NCI-H82 (cell line): ENCODE measurements around the gene STMP1.

Experiments used
- DNase-seq: peaks from one replicate; lab custom pipeline; 2025; lab: John Stamatoyannopoulos, UW

STMP1 gene

DNA sequence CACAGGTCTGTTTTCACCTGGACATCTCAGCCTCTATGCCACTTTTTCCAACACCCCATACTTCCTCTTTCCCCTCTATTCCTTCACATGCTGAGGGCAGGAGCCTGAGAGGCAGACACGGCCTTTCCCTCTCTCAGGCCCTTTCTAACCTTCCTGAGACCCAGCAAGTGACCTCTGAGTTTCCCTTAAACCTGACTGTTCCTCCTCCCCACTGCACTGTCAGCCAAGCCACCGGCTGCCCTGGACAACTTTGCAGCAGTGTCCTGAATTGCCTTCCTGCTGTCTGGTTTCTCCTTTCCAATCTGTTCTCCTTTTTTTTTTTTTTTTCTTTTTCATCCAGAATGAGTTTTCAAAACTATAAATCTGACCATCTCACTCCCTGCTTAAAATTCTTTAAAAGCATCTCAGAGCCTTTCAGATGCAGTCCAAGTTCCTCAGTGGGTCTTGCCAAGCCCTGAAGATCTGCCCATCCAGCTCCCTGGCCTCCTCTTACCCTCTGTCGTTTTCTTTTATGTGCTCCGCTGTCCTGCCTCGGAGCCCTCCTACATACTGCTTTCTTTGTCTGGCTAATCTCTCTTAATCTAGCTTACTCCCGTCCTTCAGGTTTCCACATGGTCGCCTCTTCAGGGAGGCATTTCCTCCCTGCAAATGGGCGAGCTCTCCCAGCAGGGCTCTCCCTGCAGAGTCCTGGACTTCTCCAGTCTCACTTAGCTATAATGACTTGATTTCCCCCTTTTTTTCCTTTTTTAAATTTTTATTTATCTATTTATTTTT, 35.1 kb downstream of the STMP1 start:
- peak; percentile 84 for DNase-seq

DNA sequence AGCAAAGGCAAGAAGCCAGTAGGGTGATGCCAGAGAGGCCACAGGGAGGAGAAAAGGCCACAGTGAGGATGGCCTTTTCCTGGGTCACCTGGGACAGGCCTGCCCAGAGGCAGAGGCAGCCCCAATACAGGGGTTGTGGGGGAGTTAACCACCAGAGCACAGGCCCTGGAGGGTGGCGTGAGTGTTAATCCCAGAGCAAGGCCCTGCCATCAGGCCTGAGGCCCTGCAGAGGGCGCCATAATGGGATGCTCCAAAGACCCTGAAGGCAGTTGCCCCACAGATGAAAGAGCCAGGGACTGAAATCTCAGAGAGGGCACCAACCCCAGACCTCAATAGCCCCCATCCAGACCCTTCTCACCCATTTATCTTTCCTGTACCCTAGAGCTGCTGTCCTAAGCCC, 41.8 kb downstream of the STMP1 start:
- peak; percentile 25 for DNase-seq

DNA sequence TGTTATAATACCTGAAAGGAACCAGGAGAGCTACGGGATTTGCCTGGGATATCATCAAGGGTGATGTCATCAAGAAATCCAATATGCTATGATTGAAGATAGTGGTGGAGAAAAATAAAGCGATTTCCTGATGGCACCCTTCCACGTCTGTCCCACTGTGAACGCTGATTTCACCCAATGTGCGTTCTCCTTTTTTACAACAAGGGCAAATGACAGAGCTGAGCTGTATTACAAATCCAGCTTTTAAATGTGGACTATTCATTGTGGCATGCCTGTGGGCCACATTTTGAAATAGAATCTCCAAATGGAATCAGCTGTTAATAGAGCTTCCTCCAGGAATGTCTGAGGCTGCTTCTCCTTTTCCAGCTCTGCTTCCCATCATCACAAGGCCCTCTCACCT, 42.4 kb downstream of the STMP1 start:
- no peak for DNase-seq

DNA sequence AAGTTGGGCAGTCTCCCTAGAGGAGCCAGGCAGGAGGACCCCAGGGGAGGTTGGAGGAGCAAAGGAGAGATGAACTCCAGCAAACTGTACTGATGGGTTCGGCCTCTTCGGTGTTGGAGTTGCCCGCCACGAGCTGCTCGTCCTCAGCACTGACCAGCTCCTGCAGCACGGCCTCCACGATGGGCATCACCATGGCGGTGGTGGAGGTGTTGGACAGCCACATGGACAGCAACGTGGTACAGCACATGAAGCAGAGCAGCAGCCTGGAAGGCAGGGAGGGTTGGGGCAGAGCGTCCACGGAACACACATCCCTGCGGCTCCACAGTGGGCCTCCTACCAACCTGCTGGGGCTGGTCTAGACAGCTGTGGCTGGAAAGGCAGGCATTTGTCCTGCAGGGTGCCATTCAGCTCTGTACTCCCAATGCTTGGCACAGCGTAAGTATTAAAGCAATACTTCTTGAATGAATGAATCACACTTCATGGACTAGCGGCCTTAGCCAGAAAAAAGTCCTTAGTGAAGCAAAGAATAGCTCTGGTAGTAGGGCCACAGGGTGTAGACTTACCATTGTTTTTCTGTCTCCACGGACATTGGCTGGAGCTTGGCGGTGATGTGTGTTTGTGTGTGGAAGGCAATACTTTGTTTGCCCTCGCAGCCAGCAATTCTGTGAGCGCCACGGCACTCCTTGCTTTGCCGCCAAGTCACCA, 43.9 kb downstream of the STMP1 start:
- DNase-seq, result no peak

DNA sequence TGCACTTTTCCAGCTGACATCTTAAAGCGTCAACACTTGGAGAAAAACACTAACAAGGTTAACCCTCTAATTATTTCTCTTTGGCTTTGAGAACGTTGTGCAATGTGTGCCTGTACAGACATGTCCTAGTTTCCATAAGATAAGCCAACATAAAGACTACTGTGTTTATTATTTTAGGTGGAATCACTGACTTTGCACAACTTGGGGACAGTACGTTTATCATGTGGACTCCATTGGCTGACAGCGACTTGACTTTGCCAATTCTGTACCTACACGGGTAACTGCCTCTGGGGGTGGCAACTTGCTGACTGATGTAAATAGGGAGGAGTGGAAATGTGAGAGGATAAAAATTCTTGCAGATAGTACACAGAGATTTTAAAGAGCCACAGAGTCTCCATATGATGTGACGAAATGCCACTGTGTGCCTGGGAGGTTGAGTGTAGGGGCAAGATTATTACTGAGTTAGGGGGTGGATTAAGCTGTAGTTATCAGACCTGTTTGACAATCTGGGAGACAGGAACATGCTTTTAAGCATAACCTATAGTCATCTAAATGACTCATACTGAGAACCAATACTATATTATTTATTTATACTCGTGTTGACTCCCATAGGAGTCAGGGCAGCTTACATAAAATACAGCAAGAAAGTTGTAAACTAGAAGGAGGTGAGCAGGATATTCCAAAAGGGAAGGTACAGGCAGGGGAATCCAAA, 44.7 kb downstream of the STMP1 start:
- no peak for DNase-seq

DNA sequence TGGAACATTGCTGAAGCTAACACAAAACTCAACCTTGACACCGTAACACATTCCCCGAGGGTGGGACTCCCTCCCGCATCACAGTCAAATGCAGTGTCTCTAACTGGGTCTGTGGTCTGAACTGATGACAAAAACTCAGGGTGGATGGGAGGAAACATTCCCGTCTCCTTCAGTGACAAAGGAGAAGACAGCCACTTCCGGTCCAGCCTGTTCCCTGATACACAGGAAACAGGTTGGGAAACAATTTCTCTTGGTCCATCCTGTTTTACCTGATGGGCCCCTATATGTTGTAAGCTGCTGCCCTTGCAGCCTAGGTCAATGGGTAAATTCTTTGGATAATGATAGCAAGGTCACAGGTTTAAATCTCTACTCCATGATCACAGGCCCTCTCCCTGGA, 45.3 kb downstream of the STMP1 start:
- DNase-seq, result no peak

DNA sequence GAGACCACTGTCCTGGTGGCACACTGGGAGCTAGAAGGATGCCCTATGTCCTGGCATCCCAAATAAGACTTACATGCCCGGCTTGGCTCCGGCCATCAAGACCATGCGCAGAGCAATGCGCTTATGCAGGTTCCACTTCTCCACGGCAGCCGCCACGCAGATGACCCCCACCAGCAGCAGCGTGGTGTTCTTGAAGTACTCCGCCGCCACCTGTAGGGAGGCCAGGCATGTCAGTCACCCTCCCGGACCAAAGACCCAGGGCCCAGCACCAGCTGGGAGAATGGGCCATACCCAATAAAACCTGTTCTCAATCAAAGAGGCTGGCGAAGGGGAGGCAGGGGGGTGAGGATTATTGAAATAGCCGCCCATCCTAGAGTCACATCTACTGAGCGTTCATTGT, 45.7 kb downstream of the STMP1 start:
- DNase-seq, result peak; percentile 12

DNA sequence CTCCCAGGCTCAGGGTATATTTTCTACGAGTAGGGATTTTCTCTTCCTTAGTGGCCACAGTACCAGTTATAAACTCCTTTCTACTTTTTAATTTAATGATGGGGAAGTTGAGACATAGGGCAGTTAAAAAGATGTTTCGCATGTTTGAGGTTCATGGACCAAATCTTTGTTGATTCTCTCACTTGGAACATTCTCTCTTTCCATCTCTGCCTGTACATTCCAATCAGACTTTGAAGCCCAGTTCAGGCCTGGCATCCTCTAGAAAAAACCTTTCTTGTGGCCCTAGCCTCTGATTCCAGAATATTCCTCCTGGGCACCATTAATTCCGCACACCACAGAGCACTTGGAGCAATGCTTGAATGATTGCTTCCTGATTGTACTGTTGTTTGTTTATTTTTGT, 47.2 kb downstream of the STMP1 start:
- no peak for DNase-seq

DNA sequence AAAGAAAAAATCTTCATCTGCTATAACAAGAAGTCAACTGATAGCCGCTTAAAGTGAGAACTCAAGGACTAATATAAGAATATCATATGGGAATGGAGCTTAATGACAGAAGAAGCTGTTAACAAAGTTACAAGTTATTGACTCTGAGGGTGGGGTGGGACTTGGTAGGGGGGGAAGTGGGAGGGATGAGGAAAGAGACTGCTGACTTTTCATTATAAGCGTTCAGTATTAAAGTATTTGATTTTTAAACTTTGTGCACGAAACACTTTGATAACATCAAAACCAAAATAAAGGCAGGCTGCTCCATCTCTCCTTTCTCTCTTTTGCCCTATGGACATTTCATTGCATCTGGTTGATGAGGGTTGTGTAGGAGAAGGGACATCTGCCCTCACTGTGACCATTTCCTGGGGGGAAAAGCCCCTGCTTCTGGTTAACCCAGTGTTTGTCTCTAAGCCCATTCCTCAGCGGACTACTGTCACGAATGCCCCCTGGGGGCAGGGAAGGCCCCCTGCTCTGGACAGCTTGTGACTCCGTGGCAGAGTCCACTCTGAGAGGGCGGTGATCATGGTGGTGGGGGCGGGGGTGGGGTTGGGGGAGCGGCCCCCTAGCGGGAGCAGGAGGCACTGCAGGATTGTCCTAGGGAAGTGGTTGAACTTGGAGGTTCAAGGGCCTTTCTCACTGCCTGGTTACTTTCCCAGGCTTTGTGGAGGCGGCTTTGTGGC, 48.3 kb downstream of the STMP1 start:
- DNase-seq, result peak; percentile 47

DNA sequence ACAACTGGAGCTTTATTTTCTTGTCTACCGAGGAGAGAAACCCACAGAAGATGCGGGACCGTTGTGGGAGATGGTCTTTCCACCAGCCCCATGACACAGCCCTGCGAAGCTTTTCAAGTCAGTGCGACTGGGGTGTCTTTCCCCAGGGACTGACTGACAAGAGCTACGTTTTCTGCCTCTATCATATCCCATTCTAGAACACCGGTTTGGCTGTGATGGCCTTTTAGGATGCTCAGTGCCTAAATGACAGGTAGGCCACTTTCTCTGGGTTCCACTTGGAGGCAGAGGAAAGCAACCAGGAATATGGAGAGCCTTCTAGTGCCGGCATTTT, 48.8 kb downstream of the STMP1 start:
- no peak for DNase-seq

DNA sequence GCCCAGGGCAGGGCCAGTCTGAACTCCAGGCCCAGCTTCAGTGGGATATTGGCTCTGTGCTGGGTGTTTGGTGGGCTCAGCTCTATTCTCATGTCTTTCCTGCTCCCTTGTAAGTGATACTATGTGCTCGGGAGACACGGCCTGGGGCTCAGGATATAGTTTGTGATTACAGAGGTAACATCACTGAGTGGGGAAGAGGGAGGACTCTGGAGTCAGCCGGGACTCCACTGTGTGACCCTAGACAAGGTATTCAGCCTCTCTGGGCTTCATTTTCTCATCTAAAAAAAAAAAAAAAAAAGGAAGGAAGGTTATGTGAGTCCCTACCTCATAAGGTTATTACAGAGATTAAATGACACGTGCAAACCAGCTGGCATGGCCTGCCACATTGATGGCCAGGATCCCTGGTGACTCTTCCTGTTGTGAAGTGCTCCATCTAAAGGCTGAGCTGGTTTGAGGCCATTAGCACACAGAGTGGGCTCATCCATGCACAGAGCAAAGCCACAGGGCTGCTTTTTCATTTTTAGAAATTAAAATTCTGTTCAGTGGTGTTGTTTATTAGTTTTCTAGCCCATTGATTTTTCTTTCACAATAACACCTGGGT, 50.0 kb downstream of the STMP1 start:
- DNase-seq, result peak; percentile 51

DNA sequence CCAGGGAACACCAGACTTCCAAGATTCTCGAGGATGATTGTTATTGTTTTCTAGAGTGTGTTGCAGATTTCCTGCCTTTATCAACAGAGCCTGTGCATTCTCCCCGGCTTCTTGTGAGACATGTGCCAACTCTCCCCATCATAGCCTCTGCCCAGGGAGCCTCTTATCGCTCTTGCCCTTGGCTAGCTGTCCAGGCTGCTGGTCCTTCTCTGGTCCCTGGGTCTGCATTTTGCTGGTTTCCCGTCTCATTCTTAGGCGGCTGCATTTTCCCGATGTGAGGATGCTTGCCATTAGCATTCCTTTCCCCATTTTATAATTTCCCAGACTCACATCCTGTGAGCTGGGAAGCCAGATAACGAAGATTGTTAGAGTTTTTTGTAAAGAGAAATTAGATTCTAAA, 50.5 kb downstream of the STMP1 start:
- DNase-seq, result no peak

DNA sequence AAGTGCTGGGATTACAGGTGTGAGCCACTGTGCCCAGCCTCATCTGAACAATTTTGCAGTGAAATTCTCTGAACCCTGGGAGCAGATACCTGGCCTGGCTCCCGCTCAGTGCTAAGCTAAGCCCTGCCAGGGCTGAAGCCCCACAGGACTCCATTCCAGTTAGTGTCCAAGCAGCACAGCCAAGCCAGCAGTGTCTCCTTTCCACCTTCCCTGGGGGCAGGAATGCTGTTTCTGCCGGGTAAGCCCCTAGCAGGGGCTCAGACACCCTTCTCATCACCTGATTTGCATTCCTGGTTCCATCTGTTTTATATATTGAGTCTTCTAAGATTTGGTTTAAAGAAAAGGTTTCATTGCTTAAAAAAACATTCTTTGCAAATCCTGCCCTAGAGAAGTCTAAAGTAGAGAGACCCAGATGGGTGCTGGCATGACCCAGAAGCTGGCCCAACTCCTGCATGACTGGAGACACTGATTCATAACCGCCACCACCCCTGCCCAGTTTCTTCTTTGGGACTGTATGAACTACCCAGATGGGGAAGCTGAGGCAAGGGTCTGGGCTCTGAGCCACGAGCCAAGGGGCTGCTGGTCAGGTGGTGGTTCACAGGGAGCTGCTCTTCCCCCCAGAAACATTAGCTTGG, 51.6 kb downstream of the STMP1 start:
- no peak for DNase-seq

DNA sequence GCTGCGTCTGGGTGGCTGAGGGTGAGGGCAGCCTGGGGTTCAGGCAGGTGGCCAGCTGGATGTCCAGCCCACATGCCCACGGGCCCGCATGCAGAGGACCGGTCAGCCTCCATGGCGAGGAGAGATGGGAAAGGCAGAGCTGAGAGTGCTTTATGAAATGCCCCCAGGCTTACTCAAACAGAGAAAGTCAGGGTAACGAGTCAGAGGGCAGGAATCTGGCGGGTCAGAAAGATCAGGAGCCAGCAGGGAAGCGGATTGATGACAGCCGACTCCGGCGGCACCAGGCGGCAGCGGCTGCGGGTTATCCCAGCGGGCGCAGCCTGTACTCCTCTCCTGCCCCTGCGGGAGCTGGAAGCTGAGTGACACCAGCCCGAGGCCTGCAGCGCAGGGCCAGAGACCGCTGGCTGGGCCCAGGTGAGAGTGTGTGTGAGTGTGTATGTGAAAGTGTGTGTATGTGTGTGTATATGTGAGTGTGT, 52.3 kb downstream of the STMP1 start:
- DNase-seq, result no peak

DNA sequence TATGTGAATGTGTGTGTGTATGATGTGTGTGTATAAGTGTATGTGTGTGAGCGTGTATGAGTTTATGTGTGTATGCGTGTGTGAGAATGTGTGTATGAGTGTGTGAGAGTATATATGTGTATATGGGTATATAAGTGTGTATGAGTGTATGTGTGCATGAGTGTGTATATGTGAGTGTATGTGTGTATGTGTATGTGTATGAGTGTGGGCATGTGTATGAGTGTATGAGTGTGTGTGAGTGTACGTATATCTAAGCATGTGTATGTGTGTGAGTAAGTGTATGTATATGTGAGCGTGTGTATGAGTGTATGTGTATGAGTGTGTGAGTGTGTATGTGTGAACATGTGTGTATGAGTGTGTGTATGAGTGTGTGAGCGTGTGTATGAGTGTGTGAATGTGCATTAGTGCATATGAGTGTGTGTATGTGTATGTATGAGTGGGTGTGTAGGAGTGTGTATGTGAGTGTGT, 52.8 kb downstream of the STMP1 start:
- no peak for DNase-seq

DNA sequence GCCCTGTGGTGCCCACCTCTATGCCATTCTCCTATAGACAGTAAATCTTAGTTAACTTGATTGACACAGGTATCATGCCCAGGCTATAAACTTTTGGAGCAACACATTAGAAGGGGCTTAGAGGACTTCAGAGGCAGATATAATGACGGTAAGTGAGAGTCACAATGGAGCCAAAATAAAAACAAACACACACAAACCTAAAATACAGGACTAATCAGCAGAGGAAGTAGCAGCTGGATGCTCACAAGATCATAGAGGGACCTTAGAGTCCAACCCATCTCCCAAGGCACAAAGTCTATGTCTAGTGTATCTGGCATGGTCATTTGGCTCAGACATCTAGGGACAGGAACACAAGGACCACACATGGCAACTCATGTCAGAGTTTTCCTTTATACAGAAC, 53.4 kb downstream of the STMP1 start:
- DNase-seq, result no peak

DNA sequence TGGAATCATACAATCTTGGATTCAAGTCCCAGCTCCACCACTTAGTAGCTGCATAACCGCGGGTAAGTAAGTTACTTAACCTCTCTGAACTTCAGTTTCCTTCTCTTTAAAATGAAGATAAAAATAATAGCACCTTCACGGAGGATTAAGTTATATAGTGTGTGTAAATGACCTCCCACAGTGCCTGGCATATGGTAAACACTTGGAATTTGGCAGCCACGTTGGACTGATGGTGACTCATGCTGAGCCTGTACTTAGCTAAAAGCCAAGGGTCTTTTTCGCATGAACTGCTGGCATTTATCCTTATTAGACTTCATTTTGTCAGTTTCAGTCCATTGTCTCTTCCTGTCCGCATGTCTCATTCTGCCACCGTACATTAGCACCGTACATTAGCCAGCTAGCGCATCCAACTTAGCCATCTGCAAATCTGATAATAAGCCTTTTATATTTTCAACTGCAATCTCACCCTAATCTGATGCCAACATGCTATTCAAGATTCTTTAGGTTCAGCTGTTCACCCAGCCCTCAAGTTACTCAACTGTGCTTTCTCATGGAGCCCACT, 54.4 kb downstream of the STMP1 start:
- peak; percentile 68 for DNase-seq

DNA sequence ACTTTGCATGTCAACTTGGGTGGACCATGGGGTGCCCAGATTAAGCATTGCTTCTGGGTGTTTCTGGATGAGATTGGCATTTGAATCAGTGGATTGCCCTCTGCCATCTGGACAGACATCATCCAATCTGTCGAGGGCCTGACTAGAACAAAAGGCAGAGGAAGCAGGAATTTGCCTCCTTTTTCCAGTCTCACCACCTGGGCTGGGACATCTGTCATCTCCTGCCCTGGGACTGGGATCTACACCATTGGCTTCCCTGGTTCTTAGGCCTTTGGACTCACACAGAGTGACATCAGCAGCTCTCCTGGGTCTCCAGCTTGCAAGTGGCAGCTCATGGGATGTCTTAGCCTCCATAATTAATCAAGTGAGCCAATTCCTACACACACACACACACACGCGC, 55.4 kb downstream of the STMP1 start:
- DNase-seq, result peak; percentile 62

DNA sequence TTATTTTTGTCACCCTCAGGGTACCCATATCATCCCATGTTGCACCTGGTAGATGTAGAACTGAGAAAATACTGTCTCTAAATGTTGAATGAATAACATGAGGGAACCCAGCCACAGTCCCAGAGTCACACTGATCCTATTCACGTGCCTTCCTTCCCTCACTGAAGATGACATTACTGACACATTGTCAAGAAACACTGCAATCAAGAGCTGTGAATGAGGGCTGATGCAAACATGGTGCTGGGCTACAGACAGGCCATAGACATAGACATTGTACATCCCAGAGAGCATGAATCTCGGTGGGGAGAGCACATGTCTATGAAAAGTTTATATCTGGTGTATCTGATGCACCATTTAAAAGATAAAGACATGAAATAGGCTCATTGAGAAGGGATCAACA, 55.9 kb downstream of the STMP1 start:
- no peak for DNase-seq

DNA sequence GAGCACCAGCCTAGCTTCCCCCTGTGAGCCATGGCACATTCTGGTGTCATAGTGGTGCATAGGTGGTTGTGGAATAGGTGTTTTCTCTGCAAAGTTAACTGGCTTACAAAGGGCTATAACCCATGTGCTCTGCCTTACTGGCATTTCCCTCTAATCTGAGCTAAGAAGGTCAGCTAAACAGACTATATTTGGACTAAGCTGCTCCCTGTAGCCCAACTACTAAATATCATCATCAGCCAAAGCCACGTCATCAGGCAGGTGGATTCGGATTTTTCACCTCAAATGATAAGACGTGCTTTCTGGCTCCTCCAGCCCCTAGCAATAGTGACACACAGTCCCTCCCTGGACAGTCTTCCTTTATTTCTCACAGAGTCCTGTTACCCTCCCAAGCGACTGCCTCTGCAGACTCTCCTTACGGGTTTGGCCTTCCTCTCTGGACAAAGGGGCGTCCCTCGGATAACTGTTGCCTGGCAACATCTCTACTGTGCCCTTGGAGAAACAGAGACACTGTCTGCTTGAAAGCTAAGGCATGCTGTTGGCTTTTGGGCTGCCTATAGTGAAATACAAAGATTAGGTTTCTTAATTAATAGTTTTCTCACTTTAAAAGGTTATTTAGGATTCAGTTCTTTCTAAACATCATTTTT, 56.6 kb downstream of the STMP1 start:
- DNase-seq, result peak; percentile 35

DNA sequence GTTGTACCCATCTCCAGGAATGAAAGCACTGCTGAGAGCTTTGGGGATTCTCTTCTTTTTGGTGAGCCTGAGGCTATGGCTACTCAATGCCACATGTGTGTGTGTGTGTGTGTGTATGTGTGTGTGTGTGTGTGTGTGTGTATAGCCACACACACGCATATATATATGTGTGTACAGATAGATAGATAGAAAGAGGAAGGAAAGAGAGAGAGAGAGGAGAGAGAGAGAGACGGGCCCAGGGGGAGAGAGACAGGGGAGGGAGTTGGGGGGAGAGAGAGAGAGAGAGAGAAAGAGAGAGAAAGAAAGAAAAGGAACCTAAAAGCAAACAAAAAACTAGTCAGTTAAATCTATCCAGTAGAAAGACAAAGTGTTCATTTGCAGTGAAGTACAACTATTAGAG, 57.4 kb downstream of the STMP1 start:
- DNase-seq, result no peak
